T-helper 2 cell treated with Interferon-gamma antibody and Interleukin-4, amounts not matched to agents 5 μg/mL and 100 μg/mL, for 36 hours (primary cell): Measurements from ENCODE around the gene ZFP36L2.

Experiments
- DNase-seq: peaks from one replicate; pipeline ENCODE4 v3.0.0; 2021; ENCODE audit warnings: low spot score
- H3K27ac Mint-ChIP-seq: one replicate; pipeline ENCODE4 v1.8.0; 2021; ENCODE audit warnings: mild to moderate bottlenecking, mixed read lengths
- H3K27me3 Mint-ChIP-seq: one replicate; pipeline ENCODE4 v1.8.0; 2021; ENCODE audit warnings: low read depth, mixed read lengths
- H3K36me3 Mint-ChIP-seq: one replicate; pipeline ENCODE4 v1.8.0; 2021; ENCODE audit warnings: low read depth, mixed read lengths
- H3K4me1 Mint-ChIP-seq: one replicate; pipeline ENCODE4 v1.8.0; 2021; ENCODE audit warnings: low read depth, mixed read lengths
- H3K4me3 Mint-ChIP-seq: one replicate; pipeline ENCODE4 v1.8.0; 2022; ENCODE audit warnings: mild to moderate bottlenecking, moderate library complexity, mixed read lengths
- H3K9me3 Mint-ChIP-seq: one replicate; pipeline ENCODE4 v1.8.0; 2021; ENCODE audit warnings: mixed read lengths

The ZFP36L2 gene

GRCh38 chr2:43223521-43224001, 2.8 kb downstream of the ZFP36L2 start:
- H3K36me3 Mint-ChIP-seq = peaks cover 44% of the 10 kb centered on the region
- H3K27me3 Mint-ChIP-seq = no peaks in the 10 kb centered on the region
- H3K4me3 Mint-ChIP-seq = peak overlapping the region; percentile 89
- no peak for DNase-seq
- H3K27ac Mint-ChIP-seq = peak overlapping the region; percentile 99
- H3K4me1 Mint-ChIP-seq = peaks cover 42% of the 10 kb centered on the region
- no peaks in the 10 kb centered on the region for H3K9me3 Mint-ChIP-seq

GRCh38 chr2:43222475-43223309, 3.7 kb downstream of the ZFP36L2 start:
- Mint-ChIP-seq H3K4me3 (peak overlapping the region; percentile 89), H3K9me3 (no peaks in the 10 kb centered on the region), H3K27me3 (no peaks in the 10 kb centered on the region), H3K4me1 (peaks cover 38% of the 10 kb centered on the region), H3K27ac (peak overlapping the region; percentile 94), H3K36me3 (peaks cover 44% of the 10 kb centered on the region)
- no peak for DNase-seq

GRCh38 chr2:43221763-43222474, 4.5 kb downstream of the ZFP36L2 start:
- Mint-ChIP-seq H3K4me3 (peak overlapping the region; percentile 89), H3K4me1 (peaks cover 41% of the 10 kb centered on the region), H3K27ac (peak overlapping the region; percentile 94), H3K36me3 (peaks cover 45% of the 10 kb centered on the region), H3K9me3 (no peaks in the 10 kb centered on the region), H3K27me3 (no peaks in the 10 kb centered on the region)
- DNase-seq = peak; percentile 64

- peak overlapping the region; percentile 89 for H3K4me3 Mint-ChIP-seq
- DNase-seq = no peak
- H3K36me3 Mint-ChIP-seq = peaks cover 45% of the 10 kb centered on the region
- no peaks in the 10 kb centered on the region for H3K9me3 Mint-ChIP-seq
- no peaks in the 10 kb centered on the region for H3K27me3 Mint-ChIP-seq
- H3K4me1 Mint-ChIP-seq = peaks cover 41% of the 10 kb centered on the region
- peak overlapping the region; percentile 94 for H3K27ac Mint-ChIP-seq
Observed at GRCh38 chr2:43221124-43221762, 5.2 kb downstream of the ZFP36L2 start.

- Mint-ChIP-seq H3K27ac (peak overlapping the region; percentile 94), H3K4me3 (peak overlapping the region; percentile 89), H3K27me3 (no peaks in the 10 kb centered on the region), H3K9me3 (no peaks in the 10 kb centered on the region), H3K36me3 (peaks cover 45% of the 10 kb centered on the region), H3K4me1 (peaks cover 41% of the 10 kb centered on the region)
- DNase-seq = no peak
Observed at GRCh38 chr2:43220760-43221123, 5.7 kb downstream of the ZFP36L2 start.

- Mint-ChIP-seq H3K4me3 (peak overlapping the region; percentile 89), H3K4me1 (peaks cover 41% of the 10 kb centered on the region), H3K27me3 (no peaks in the 10 kb centered on the region), H3K27ac (peak overlapping the region; percentile 94), H3K36me3 (peaks cover 41% of the 10 kb centered on the region), H3K9me3 (no peaks in the 10 kb centered on the region)
- no peak for DNase-seq
Observed at GRCh38 chr2:43220229-43220751, 6.1 kb downstream of the ZFP36L2 start.

- Mint-ChIP-seq H3K27ac (peak overlapping the region; percentile 94), H3K9me3 (no peaks in the 10 kb centered on the region), H3K4me1 (peaks cover 41% of the 10 kb centered on the region), H3K27me3 (no peaks in the 10 kb centered on the region), H3K36me3 (peaks cover 38% of the 10 kb centered on the region), H3K4me3 (peak overlapping the region; percentile 89)
- DNase-seq = peak; percentile 81
Observed at GRCh38 chr2:43219383-43220228, 6.8 kb downstream of the ZFP36L2 start.

- Mint-ChIP-seq H3K27ac (peak overlapping the region; percentile 94), H3K4me1 (peaks cover 41% of the 10 kb centered on the region), H3K27me3 (no peaks in the 10 kb centered on the region)
Observed at GRCh38 chr2:43218702-43219382, 7.6 kb downstream of the ZFP36L2 start.

GRCh38 chr2:43218155-43218701, 8.2 kb downstream of the ZFP36L2 start:
- Mint-ChIP-seq H3K36me3 (peaks cover 28% of the 10 kb centered on the region), H3K27me3 (no peaks in the 10 kb centered on the region), H3K9me3 (no peaks in the 10 kb centered on the region), H3K27ac (peak overlapping the region; percentile 94), H3K4me1 (peaks cover 38% of the 10 kb centered on the region), H3K4me3 (peak overlapping the region; percentile 89)
- DNase-seq = no peak

More at GRCh38 chr2:43218702-43219382, 7.6 kb downstream of the ZFP36L2 start:
- Mint-ChIP-seq H3K4me3 (peak overlapping the region; percentile 89), H3K36me3 (peaks cover 33% of the 10 kb centered on the region), H3K9me3 (no peaks in the 10 kb centered on the region)
- DNase-seq = peak; percentile 67

GRCh38 chr2:43217228-43218154, 8.9 kb downstream of the ZFP36L2 start:
- no peak for DNase-seq
- Mint-ChIP-seq H3K4me3 (peak overlapping the region; percentile 42), H3K27me3 (no peaks in the 10 kb centered on the region), H3K4me1 (peaks cover 43% of the 10 kb centered on the region), H3K9me3 (no peaks in the 10 kb centered on the region), H3K36me3 (peaks cover 22% of the 10 kb centered on the region), H3K27ac (peak overlapping the region; percentile 73)

GRCh38 chr2:43216629-43217028, 9.8 kb downstream of the ZFP36L2 start:
- Mint-ChIP-seq H3K27ac (no peak overlapping the region), H3K36me3 (peaks cover 14% of the 10 kb centered on the region), H3K27me3 (no peaks in the 10 kb centered on the region), H3K4me1 (peaks cover 40% of the 10 kb centered on the region), H3K4me3 (no peak overlapping the region), H3K9me3 (no peaks in the 10 kb centered on the region)
- no peak for DNase-seq
